HG03558 (cell line): ENCODE data around the gene CDK8.

ENCODE experiments used
- ATAC-seq: cut with Tn5 transposase; IDR thresholded peaks from one replicate; pipeline ENCODE4 v1.9.1; 2021; ENCODE audit warnings: moderate number of reproducible peaks; ENCODE audit not compliant: unreplicated experiment; ENCODE audit errors: extremely low read depth

CDK8 gene

DNA sequence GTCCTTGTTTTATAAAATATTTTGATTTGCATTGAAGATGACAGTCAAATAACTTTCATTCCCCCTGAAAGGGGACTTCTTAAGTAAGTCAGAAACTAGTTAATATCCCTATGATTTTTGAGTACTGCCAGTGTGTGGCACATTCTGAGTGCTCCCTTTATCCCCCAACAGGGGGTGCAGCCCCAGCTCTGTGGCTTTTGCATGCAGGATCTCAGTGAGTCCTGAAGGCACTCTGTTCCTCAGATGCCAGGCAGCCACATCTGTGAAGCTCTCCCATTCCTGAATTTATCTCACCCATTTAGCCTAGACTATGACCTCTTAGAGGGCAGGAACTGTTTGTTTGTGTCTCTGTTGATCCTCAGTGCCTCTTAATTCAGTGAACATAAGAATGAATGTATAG lies 123.1 kb downstream of the CDK8 start:
- no peak for ATAC-seq

DNA sequence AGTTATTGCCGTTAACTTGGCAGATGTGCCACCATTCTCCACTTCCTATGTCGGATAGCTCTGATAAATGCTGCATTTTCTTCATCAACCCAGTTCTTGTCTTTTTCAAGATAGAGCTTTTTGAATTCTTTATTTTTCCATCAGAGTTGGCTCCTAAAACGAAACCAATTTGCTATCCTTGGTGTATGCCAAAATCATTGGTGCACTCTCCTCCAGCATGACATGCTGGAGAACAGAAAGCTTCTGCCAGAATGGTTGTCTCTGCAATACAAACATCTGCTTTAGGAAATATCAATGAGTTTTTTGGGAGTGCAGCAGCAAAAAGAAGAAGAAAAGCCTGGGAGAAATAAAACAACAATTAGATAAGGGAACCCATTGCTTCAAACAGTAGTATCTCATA lies 124.2 kb downstream of the CDK8 start:
- no peak for ATAC-seq

DNA sequence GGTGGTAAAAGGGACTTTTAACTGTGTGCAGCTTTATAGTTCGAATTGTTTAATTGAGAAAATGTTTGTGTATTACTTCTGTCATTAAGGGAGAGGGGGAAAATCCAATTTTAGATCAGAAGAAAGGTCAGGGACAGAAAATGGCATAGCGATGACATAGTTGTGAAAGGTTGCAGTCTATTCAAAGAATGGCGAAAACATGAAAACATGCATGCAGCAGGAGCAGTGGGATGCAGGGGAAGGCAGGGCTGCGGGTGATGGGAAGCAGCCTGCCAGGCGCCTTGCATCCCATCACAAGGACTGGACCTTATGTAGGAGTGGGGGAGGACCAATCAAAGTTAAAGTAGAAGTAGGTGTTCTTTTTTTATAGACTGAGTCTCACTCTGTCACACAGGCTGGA lies 125.9 kb downstream of the CDK8 start:
- no peak for ATAC-seq

DNA sequence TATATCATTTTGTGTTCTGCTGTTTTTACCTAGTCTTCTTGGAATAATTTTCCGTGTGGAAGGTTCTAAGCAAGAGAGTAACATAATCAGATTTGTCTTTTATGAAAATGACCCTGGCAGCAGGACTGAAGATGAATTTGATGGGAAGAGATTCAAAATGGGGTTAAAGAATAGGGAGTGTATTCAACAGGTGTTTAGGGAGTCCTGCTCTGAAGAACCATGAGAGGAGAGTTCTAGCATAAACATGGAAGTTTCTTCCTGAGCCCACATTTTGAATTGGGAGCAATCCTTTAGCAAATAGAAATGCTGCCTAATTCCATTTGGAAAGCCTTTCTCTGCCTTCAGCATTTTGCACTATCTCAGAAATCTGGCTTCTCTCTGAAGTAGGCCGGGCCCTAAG lies 127.0 kb downstream of the CDK8 start:
- no peak for ATAC-seq

DNA sequence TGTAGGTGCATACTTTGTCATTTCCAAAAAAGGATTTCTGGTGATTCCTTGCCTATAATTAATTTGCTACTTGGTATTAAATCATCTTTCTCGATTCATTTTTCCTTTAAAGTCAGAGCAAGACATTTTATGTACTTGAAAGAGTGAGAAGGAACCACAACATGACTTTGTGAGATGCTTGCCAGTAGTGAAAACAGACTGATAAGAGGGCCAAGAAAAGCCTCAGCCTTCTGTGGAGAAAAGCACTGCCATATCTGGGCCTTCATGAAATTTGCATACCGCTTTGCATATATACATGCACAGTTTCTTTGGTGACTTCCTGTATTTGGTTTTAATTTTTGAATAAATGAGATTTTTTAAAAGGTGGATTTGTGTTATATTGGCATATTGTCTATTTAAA lies 128.4 kb downstream of the CDK8 start:
- no peak for ATAC-seq

DNA sequence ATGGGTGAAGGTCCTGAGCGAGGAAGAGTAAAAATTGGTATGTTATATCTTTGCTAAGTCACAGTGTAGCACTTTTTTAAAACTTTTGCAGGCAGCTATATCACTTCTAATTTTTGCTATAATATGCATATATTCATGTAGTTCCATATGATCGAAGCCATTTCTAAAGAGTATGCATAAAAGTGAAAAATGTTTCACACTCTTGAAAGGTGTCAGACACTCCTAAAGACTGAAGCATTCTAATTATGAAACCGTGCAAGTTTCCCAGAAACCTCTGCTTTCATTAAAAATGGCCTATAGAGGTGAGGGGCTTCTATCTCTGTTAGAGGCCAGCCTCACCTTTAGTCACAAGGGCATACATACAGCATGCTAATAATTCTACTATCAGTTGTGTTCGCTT lies 128.9 kb downstream of the CDK8 start:
- ATAC-seq, result no peak

DNA sequence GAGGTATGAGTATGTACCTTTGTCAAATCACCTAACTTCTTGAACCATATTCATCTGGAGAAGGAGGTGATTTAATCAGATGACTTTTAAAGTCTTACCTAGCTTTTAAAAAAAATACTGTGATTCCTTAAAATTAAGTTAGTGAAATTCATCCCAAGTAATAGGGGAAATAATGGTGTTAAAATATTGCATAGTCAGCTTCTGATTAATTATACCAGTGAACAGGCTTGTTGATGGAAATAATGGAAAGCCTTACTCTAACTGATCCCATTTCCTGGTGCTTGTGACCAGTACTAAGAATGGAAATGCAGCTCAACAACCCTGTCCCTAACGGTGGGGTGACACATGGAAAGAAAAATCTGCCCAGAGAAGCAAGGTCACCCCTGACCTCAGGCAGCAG lies 130.7 kb downstream of the CDK8 start:
- ATAC-seq, result no peak

DNA sequence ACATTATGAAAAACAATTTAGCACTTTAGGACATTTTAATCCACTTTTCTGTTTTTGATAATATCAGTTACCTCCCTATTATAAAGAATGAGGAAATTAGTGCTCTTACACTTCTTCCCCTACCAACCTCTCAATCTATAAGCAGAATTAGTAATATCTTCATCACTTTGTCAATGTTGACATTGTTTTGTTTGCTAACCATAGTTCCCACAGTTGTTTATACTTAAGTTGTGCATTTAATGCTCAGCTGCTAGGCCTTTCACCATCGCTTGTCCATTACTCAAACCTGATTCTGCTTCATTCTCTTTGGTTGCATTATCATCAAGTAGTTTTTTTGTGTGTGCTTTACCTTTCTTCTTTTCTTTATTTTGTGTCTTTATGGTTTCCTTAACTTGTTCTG lies 132.1 kb downstream of the CDK8 start:
- no peak for ATAC-seq

DNA sequence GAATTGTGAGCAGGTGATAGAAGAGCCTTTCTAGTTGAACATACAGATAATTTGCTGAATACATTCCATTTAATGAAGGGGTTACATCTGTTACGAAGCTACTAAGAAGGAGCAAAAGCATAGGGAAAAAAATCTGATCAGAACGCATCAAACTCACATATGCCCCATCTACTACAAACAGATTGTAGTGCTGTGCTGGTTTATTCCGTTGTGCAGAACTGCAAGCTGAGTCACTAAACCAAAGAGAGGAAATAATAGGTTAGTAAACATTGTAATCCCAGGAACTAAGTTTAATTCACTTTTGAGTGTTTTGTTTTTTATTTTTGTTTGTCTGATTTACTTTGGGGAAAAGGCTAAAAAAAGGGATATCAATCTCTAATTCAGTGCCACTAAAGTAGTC lies 136.3 kb downstream of the CDK8 start:
- ATAC-seq, result no peak

DNA sequence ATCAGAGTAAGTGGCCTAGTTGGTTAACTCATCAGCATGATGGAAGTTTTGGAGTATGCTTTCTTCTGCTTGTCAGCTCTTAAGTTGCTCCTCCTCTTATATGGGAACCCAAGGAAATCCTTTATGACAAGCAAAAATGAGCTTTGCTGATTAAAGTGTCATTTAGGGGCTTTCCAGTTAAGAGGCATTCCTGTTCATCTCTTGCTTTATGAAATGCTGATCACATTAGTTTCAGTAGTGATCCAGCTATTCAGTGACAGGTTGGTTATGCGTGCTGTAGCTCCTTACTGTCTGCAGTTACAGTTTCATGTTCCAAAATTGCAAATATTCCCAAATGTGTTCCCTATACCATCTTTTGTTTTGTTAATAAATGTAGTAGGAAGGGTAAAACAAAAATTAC lies 146.6 kb downstream of the CDK8 start:
- ATAC-seq, result no peak

DNA sequence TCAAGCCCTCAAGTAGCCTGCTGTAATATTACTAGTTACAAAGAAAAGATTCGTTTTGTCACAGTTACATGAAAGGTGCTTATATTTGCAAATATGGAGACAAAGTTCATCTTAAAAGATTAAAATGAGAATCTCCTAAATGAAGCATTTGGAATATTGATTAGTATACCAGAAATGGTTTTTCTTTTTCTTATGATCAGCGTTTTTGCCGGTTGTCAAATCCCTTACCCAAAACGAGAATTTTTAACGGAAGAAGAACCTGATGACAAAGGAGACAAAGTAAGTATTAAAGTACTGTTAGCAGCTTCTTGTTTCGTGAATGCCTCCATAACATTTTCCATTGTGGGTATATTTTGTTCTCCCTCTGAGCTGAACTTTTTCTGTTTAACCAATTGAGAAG lies 147.1 kb downstream of the CDK8 start:
- no peak for ATAC-seq

DNA sequence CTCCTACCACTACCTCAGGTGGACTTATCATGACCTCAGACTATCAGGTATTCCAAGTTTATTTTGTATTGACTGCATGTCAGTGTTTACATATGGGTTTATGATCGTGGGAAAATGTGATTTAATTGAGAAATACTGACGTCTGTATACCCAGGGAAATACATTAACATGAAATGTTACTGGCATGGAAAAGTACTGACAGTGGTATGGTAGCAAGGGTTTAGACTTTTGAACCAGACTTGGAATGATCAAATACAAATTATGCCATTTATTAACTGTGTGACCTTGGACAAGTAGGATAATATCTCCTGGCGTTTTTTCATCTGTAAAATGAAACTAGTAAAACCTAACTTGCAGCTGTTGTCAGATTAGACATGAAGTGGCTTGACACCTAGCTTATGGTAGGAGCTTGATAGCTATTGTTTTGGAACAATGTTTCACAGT lies 147.7 kb downstream of the CDK8 start:
- no peak for ATAC-seq

DNA sequence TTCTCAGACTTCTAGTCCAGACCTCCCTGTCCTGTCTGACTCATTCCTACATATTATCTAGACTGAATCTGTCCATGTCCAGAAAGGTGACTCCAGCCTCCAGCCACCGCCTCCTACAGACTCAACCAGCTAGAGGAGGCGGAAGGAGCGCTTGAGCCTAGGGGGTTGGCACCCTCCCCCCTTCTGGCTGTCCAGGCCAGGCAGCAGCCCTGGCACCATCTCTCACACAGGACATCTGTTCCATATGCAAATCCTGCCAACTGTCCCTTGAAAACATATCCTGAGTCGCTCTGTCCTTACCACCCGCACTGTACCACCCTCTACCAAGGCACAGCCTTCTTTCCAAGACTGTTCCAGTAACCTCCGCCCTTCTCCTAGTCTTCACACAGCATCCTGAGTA lies 152.9 kb downstream of the CDK8 start:
- ATAC-seq, result no peak

DNA sequence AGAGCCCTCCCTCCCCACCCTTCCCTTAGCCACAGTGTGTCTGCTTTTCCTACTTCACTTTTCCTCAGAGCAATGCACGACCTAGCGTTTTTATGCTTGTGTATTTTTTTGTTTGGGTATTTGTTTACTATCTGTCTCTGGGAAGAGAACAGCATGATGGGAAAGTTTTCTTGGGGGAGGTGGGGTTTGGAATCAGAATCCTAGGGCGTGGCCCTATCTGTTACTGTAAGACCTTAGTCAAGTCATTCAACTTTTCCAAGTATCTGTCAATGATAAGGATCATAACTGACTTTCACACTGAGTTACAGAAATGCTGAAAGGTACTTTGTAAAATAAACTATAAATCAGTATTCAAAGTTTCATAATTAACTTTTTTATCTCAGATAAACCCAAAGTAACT lies 157.3 kb downstream of the CDK8 start:
- ATAC-seq, result no peak

DNA sequence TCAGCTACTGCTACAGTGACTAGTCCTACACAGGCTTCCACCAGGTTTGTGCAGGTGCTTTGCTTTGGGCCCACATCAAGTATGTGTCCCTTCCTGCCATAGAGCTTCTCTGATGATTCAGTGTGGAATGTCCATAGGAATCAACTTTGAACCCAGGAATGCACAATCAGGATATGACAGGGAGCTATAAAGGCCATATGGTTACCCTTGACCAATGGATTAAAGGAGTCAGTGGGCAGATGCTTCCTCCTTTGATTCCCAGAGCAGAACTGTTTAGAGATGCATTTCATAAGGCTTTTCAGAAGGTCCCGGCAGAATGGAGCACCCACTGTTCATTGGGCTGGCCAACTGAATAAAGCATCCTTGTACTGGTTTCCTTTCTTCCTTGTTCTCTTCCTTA lies 158.3 kb downstream of the CDK8 start:
- no peak for ATAC-seq

DNA sequence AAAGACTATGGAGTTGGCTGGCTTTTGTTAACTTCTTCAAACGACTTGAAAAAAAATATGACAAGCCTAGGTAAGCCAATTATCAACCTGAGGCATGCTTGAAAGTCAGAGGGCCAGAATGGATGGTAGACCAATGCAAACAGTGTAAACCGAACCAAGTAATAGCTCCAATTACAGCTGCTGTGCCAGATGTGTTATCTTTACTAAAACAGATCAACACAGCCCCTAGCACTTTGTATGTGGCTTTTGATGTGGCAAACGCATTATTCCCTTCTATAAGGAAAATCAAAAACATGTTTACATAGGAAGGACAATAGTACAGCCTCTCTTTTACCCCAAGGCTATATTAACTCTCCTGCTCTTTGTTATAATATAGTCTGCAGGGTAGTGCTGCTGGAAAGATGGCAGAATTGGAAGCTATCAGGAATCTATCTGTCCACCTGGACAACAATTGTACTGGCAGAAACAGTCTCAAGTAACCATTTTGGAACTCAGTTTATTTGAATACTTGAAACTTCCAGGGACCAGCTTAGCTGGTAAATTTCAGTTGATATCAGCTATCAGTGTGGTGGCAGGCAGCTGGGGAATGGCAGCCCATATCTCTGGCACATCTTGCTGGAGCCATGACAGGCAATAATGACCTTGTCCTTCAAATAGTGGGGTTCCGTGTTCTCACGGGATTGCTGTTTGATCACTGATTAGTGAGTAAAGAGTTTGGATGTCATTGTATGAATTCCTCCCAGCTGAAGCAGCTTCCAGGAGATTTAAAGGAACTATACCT lies 159.2 kb downstream of the CDK8 start:
- ATAC-seq, result no peak

DNA sequence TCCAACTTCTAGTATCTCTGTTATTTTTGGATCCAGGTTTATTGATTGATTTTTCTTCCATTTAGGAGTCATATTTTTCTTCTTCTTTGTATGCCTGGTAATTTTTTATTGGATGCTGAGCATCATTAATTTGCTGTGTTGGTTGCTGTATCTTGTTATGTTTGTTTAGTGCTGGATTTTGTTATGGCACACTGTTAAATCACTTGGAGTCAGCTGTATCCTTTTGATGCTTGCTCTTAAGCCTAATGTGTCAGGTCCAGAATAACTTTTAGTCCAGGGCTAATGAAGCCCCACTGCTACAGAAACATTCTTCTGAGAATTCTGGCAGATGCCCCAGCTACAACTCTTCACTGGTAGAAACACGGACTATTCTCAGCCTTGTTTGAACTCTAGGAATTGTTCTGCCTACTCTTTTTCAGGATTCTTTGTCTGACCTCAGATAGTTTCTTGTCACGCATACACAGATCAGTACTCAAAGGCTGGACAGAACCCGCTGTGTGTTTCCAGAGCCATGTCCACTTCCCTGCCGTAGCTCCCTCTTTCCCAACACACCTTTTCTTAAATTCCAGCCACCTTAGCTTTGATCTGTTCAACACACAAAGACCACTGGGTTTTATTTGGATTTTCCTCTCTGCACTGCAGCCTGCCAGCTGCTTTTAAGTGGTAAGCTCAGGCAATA lies 166.5 kb downstream of the CDK8 start:
- no peak for ATAC-seq

DNA sequence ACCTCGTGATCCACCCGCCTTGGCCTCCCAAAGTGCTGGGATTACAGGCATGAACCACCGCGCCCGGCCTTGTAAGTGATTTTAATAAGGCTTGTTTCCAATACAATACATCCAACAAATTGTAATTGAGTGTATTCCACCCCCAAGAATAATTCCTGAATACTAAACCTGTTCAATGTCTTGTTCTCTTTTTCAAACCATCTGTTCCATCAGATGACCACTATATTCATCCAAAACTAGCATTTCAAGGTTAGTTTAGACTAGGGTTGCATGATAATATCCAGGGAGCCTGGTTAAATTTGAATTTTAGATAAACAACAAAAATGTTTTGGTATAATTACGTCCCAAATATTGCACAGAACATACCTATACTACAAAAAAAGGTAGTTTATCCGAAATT lies 168.1 kb downstream of the CDK8 start:
- no peak for ATAC-seq

DNA sequence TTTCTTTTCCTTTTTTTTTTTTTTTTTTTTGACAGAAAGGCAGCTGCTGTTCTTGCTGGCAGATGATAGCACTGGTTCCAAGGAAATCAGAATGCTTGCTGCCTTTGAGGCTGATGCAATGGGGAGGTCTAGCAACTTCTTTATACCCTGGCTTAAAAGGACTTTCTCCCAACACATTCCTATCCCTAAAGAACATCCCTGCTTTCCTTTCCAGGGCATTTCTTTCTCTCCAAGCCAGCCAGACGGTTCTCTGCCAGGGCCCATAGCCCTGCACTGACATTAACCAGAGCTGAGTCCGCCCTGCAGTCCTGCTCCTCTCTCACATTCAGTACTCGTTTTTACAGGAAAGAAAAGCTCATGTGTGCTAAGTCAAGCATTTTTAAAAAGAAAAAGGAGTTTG lies 169.7 kb downstream of the CDK8 start:
- no peak for ATAC-seq

DNA sequence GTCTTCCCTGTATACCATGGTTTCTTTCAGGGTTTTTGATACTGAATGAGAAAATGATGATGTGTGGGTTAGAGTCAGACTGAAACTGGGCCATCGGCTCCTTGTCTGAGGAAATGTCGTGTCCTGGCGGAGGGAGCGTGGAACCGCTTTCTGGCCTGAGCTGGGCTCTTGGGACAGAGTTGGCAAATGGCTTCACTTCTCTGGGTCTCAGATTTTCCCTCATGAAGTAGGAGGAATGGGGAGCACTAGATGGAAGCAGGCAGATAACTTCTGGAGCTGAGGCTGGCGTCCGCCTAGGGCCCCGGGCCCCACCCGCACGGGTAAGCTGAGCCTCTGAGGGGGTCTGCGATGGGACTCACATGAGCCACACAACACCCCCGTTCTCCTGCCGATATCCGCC lies 170.3 kb downstream of the CDK8 start:
- ATAC-seq, result no peak

DNA sequence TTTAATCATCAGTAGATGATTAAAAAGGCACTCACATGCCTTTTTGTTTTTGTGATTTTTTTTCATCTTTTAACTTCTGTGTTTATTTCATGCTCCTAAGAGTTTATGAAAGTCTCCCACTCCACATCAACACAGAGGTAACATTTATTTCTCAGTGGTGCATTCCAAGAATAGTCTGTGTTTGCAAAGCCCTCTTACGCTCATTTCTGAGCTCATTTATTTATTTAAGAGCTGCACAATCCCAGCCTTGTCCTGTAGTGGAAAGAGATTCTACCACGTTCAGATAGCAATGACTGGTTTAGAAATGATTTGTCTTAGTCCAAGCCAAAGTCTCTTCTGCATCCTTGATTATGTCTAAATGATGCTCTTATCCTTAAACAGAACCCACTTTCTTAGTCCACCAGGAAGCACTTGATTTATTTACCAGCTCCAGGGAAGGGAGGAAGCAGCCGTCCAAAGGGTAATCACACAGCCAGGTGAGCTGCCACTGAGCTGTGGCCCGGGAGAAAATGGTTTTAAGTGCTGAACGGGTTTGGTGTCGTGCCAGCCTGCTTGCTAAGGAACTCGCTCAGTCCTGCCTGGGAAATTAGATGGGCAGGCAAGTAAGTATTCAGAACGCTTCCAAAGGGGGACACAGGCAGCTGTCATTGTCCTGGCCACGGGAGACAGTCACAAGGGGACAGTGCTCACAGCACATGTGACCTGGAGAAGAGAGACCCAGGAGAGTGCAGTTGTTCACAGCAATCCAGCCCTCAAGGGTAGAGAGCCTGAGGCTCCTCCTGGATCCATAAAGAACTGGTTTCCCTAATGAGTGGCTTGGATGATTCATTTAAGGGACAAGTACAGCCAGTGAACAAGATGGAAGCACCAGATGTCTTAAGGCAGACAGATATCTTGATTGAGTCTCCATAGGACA lies 171.8 kb downstream of the CDK8 start:
- no peak for ATAC-seq
